ENCODE data around the gene KRTAP19-1.

GRCh38 chr21:30480145-30480544, at the start of gene KRTAP19-1:
- TF ChIP-seq POLR2A (IDR thresholded peaks at IDR 0.05) (no peak), CTCF (IDR thresholded peaks at IDR 0.05) (no peak)

Measured in heart left ventricle (tissue), 13 donors.